Fibroblast of skin of abdomen (primary cell): Measurements from ENCODE around the gene RNF8.
A peak's percentile ranks its signal among the peaks of the same experiment; 100 is the strongest.
"Not testable (repeated sequence)": the region's sequence is repeated elsewhere in the genome, so short reads cannot be mapped to it uniquely, and the experiment has no call there.

Experiments used
- DNase-seq: peaks from one replicate; pipeline ENCODE4 v3.0.0-alpha.2; 2013

Gene RNF8

DNA sequence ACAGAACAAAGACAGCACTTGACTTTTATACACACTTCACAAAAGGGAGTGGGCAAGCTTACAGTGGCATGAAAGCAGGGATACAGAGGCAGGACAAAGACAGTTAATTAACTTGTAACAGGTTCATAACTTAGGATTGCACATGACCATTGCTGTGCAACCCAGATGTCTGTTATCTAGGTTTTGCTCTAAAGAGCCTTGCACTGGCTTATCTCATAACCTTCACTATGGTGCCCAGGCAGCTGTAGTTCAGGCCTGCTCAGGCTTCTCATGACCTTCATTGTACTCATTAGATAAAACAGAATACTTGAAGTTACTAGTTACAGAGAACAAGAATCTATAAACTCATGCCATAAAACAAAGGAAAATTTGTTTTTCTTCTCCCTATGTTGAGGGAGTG is 47.9 kb downstream of the RNF8 start:
- not testable (repeated sequence) for DNase-seq

DNA sequence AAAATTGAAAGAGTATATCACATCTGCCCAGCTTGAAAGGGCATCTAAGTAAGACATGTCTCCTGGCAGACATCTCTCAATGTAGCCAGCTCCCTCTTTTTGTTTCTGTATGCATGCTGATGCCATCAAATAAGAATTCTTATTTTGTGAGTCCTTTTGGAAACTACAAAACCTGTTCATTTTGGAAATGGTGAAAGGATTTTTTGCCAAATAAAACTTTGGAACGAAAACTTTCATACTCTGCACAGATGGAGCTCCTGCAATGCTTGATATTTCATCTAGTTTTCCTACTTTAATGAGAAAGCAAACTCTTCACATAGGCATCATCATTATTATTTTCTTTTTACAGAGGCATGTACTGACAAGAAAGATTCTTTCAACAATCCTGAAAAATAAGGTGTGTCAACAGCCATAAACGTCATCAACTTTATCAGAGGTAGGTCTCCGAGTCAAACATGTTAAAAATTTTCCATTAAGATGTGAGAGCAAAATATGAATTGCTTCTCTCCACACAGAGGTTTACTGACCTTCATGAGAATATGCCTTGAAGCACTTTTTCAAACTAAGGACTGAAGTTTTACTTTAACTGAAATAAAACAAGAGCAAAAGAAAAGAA is 53.1 kb downstream of the RNF8 start:
- DNase-seq: no peak

DNA sequence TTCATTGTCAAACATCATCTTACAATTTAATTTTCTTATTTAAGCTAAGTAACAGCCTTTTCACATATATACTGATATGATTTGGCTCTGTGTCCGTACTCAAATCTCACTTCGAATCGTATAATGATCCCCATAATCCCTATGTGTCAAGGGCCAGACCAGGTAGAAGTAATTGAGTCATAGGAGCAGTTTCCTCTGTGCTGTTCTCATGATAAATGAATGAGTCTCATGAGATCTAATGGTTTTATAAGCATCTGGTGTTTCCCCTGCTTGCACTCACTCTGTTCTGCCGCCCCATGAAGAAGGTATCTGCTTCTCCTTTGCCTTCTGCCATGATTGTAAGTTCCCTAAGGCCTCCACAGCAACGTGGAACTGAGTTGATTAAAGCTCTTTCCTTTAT is 54.2 kb downstream of the RNF8 start:
- DNase-seq: no peak

DNA sequence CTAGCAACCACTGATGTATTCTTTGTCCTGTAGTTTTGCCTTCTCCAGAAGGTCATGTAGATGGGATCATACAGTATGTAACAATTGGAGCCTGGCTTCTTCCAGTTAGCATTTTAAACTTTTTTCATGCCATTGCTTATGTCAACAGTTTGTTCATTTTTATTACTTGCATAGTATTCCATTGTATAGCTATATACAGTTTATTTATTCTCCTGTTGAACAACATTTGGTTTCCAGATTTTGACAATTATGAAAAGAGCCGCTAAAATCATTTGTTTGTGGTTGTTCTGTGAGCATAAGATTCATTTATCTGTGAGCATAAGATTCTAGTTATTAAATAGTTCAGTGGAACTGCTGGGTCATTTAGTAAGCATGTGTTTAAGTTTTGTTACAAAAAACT is 55.7 kb downstream of the RNF8 start:
- DNase-seq: no peak

DNA sequence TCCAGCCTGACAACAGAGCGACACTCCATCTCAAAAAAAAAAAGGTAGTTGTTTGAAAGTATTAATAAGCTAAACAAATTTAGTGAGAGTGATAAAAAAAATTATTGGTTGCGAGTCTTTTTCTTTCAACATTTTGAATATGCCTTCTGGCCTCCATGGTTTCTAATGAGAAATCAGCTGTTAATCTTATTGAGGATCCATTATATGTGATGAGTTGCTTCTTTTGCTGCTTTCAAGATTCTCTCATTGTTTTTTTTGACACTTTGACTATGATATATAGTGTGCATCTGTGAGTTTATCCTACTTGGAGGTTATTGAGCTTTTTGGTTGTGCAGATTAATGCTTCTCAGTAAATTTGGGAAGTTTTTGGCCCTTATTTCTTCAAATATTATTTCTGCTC is 63.6 kb downstream of the RNF8 start:
- no peak for DNase-seq

DNA sequence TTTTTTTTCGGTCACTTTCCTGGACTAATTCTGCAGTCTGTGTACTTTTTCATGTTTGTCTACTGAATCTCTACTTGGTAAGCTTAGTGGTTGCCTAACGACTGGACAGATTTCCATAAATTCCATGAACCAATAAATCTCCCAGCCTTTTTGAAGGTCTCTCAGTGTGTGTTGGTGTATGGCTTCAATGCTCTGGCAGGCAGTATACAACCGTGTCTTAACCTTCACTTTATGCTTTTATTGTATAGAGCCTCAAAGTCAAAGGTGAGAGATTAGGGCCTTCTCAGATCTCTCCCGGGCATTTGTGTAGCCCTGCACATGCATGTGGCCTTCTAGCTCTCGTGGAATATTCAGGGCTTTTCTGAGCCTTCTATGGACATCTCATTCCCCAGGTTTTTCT is 64.9 kb downstream of the RNF8 start:
- DNase-seq: no peak

DNA sequence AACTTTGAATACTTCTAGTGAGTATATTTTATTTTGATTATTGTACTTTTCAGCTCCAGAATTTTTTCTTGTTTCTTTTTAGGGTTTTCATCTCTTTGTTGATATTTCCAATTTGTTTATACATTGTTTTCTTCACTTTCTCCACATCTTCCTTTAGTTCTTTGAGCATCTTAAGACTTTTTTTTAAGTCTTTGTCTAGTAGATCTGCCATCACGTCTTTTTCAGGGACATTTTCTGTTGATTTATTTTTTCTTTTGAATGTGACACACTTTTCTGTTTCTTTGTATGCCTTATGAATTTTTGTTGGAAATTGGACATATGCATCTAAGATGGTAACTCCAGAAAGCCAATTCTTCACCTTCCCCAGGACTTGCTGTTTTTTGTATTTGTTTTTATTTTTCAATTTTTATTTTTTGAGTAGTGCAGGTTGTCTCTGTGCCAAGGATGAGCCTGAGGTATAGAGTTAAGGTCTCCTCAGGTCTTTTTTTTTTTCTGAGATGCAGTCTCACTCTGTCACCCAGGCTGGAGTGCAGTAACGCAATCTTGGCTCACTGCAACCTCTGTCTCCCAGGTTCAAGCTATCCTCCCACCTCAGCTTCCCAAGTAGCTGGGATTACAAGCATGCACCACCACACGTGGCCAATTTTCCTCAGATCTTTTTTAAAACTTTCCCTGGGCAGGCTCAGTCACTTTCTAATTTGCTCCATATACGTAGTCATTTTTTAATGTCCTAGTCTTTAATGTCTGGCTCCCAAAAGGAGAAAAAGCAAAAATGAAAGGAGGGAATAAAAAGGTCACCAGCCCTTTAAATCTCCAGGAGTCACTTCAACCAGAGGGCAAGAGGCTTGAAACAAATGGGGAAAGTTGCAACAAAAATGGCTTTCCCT is 72.5 kb downstream of the RNF8 start:
- no peak for DNase-seq

DNA sequence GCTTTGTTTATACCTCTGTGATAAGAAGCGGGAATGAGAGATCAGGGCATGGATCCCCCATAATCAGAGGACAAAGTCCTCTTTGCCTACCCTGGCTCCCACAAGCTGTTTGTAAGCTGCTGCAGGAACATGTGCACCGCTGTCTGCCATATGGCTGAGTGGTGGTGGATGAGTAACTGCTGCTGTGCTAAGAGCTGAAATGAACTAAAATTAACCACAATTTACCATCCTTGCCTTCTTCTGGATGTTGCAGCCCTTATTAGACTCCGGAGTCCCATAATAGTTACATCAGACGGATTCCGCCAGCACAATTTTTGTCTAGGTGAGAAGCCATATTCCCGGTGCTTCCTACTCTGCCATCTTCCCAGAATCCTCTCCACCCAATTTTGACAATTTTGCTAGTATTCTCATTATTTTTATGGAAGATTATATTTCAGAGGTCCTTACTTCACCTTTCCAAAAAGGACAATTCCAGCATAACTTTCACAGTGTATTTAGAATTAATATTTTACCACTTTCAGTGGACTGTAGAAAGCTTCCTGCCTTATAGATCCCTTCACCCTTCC is 73.2 kb downstream of the RNF8 start:
- no peak for DNase-seq

DNA sequence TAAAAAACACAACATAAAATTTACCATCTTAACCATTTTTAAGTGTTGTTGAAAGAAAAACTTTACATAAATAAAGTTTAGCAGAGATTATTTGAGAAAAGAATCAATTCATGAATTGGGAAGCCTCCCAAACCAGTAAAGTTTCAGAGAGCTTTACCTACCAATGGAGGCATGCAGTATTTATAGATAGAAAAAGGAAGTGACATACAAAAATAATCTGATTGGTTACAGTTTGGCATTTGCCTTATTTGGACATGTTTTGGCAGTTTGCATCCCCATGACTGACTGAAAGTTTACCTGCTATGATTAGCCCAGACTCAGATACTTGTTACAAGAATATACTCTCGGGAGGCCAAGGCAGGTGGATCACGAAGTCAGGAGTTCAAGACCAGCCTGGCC is 75.6 kb downstream of the RNF8 start:
- DNase-seq: no peak

DNA sequence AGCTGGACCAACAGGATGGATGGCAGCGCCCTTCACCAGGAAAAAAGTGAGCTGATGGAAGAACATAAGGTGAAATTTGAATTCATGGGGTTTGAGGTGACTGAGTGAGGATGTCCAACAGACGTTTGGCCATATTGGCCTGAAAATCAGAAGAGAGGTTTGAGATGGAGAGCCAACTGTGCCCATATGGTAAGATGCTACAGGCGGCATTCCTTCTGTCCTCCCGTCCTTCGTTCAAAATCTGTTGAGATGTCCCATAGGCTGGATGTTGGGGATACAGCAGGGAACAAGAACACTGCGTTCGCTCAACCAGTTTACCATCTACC is 78.8 kb downstream of the RNF8 start:
- DNase-seq: no peak

DNA sequence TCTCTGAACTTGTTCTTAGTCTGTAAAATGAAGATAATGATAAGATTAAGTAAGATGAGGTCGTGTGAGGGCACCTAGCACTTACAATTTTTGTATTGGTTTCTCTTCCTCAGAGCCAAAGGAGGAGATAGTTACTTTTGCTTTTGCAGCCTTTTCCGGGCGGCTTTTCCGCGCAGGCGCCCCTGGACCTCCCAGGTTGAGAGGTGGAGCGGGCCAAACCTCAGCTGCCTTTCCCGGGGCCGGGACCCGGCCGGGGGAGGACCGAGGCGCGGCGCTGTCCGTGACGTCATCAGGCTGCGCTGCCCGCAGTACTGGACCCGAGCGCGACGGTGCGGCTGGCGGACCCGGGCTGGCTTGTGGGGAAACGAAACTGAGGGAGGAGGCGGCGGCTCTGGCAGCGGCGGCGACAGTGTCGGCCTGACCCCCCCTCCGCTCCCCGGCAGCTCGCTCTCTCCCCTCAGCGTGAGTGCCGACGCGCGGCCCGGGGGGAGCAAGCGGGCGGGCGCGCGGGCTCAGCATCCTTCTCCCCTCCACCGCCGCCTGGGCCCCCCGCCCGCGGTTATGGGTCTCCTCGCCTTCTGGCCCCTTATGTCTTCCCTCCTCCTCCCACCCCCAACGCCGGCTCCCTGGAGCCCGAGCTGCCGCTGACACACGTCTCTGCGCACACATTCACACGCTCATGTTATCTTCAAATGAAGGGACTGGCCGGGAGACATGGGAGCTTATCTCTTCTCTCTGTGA is 79.3 kb downstream of the RNF8 start, which contains the start of gene CMTR1:
TSS of gene CMTR1 (plus strand) at position 306 of the 741 bp plus-strand sequence. CDS start 2,409 bp downstream, outside the sequence.
- DNase-seq: peak; percentile 91

DNA sequence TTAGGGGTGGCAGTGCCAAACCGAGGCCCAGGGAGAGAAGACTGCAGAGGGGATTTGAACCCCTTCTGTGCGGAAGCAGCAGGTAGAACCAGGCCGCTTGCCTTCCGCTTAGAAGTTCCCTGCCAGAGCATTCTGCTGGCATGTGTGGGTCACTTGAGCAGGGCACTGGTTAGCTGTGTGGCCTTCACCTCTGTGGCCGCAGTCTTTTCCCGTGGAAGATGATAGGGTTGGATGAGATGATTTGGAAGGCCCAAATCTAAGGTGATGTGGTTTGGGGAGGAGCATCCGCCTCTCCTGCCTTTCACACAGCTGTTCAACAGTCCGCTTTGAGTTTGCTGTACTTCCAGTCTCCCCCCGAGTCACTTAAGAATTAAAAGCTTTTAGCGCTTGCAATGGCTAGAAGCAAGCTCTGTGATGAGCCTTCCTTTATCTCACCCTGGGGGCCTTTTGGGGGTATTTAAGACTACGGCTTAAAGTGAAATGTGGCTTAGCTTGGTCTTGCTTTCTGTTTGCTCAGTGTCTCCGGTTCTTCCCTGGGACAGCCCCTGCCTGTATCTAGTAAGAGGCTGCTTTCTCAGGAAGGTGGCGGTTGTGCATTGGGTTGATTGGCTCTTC is 80.0 kb downstream of the RNF8 start:
- DNase-seq: peak; percentile 4

DNA sequence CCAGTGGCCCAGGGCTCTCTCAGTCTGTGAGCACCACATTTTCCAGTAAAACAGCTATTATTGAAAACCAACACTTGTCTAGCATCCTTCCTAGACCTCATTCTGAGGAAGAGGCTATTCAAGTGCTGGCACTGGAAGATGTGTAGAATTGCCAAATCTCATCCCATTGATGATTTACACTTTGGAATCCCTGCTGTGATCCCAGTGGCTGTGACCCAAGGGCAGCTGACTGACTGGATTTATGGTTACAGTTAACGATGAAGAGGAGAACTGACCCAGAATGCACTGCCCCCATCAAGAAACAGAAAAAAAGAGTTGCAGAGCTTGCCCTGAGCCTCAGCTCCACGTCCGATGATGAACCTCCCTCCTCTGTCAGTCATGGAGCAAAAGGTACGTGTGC is 81.6 kb downstream of the RNF8 start:
- DNase-seq: no peak

DNA sequence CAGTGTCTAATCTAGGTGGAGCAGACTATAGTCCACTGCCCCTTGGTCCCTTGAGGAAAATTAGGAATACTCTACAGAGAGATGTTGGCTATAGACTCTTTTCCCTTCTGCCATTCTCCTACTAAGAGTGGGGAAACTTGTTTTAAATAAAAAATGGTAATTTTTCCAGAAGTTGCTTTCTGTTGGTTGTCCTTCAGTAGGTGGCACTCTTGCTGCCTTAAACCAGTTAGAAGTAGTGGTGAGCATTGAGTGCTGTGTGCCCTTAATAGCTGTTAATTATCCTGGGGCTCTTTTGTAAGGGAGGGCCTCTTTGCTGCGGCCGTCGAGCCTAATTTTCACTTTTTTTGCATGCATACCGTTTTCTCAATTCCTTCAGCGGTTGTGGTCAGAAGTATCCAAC is 82.0 kb downstream of the RNF8 start:
- no peak for DNase-seq

DNA sequence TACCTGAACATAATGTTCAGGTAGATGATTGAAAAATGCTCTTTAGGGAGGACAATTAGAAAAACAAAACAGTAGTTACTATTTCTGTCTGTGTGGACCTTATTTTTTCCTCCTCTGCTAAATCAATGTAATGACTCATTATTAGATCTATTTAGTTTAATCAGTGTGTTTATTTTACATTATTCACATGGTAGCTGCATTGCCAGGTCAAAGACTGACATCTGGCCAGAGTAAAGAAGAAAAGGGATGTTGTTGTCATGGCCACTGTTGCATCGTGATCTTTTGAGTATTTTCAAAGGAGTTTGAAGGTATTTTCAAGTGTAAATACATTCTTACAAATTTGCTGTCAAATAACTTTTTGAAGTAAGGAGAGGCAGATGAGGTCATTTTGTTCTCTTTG is 85.1 kb downstream of the RNF8 start:
- DNase-seq: no peak

DNA sequence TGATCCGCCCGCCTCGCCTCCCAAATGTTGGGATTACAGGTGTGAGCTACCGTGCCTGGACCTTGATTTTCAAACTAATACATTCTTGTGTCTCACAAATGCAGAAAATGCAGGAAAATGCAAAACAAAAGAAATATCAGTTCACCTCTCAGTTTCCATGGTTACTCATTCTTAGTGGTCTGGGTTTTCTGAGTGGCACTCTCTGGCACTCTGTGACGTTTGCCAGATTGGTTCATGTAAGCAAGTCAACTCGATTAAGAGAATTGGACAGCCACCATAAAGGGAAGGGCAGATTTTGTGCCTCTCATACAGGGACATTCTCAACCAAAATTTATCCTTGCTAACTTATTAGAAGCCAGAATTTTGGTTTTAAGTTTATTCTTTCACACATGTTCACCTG is 87.9 kb downstream of the RNF8 start:
- no peak for DNase-seq

DNA sequence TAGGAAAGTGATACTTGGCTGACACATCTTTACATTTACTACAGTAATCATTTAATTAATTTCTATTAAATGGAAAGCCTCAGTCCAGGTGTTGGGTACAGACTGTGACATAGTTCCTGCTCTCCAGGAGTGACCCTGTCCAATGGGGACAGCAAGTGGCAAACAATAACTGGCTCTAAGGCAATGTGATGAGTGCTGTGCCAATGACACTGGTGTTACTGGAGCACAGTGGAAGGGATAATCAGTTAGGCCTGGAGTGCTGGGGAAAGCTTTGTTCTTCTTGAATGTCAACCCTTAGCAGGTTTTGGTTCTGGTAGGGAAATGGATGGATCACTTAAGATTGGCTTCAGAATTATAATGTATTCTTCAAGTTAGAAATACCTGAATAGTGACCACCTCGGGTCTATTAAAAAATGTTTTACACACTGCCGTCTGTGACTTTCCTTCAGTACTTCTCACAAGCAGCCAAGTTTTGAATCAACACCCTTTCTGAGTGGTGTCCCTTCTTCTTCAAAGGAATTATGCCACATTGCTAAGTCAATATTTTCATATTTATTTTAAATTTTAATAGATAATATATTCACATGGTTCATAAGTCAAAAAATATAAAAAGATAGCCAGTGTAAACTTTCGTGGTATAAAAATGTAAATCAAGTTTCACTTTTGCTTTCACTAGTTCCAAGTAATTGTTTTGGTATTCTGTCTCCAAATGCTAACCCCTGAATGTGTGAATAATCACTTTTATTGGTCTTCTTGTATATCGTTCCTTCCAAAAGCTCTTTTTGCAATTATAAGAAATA is 88.8 kb downstream of the RNF8 start:
- DNase-seq: no peak

DNA sequence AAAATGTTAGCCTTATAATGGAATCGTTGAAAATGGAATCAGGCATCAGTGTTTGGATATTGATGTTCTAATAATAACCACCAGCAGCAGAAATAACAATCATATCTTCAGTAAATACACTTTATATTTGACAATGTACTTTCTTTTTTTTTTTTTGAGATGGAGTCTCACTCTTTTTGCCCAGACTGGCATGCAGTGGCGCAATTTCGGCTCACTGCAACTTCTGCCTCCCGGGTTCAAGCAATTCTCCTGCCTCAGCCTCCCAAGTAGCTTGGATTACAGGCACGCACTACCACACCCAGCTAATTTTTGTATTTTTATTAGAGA is 89.4 kb downstream of the RNF8 start:
- DNase-seq: not testable (repeated sequence)
